ENCODE data around the gene GLCE. TPM values are rescaled to one million over a fixed set of nuclear protein-coding genes. Genes with fewer than 3 reads are reported as not detected.

Gene GLCE
- total and polyA plus RNA-seq, 11 donors, result 4.0 to 14.3 (median 8.4) TPM

DNA sequence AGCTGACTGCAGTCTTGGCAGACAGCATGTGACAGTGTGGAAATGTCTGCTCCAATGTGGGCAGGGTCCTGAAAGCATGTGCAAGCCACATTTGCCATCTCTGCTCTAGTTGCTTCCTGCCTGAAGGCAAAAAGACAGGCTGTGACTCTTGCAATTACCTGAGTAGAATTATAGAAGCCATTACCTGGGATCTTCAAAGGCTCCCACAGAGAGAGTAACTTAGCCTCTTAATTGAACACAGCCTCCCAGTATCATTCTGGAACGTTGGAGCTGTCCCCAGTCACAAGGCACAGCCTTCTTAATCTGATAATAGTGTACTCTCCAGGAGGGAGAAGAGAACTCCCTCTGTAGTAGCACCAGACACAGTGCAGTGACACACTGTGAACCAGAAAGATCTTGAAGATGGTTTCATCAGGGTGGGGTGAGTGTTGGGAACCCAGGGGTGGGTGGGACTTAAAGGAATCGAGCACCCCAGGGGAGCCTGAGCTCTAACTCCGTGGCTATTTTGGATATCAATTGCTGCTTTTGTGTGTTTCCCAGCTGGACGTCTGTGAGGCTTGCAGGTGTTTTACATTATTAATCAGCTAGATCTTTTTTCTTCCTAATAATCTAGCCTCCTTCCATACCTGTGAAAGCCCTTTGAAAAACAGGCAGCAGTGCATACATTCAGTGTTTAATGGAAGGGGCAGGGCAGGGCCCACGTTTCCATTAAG, 40.6 kb upstream of the GLCE start:
- no peak overlapping the region for H3K27ac ChIP-seq
- H3K4me3 ChIP-seq, result no peak overlapping the region
- H3K27me3 ChIP-seq, result peaks cover 0 to 6% (median 0%) of the 10 kb centered on the region in 9 donors
- no peaks in the 10 kb centered on the region for H3K4me1 ChIP-seq
- intact Hi-C loops (cut with DNase I), result no loop called here
- no peak for DNase-seq
- H3K9me3 ChIP-seq, result no peaks in the 10 kb centered on the region
- TF ChIP-seq POLR2A (IDR thresholded peaks at IDR 0.05) (no peak), CTCF (IDR thresholded peaks at IDR 0.05) (no peak)
- 61 to 70% (median 64%) methylated on average over 5 of the region's 5 CpGs for WGBS, 4 donors
- ATAC-seq, result no peak
- no peaks in the 10 kb centered on the region for H3K36me3 ChIP-seq

DNA sequence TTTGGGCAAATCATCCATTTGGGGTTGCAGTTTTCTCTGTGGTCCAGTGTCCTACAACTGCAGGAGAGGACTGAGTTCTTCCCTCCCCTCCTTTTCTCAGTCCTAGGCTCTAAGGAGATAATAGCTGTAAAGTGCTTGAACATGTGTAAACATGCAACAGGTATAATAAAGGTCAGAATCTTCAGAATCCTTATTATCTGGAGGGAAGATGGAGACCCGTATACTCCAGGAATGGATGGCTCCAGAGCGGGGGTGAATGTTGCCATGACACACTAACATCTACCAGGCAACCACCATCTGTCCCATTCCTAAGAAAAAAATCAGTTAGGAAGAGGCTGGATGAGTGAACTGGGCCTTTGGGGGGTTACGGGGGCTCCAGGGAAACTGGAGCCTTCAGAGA, 39.7 kb upstream of the GLCE start:
- intact Hi-C loops (cut with DNase I), result no loop called here
- no peaks in the 10 kb centered on the region for H3K9me3 ChIP-seq
- H3K27me3 ChIP-seq, result peaks cover 0 to 6% (median 0%) of the 10 kb centered on the region in 9 donors
- no peak for TF ChIP-seq CTCF (IDR thresholded peaks at IDR 0.05)
- no peak for TF ChIP-seq POLR2A (IDR thresholded peaks at IDR 0.05)
- ATAC-seq (no peak), DNase-seq (no peak)
- 97 to 98% (median 98%) methylated on average over 3 of the region's 3 CpGs for WGBS, 4 donors
- H3K4me3 ChIP-seq, result no peak overlapping the region
- H3K4me1 ChIP-seq, result peaks cover 0 to 5% (median 0%) of the 10 kb centered on the region in 12 donors
- no peaks in the 10 kb centered on the region for H3K36me3 ChIP-seq
- H3K27ac ChIP-seq, result no peak overlapping the region

- no peak overlapping the region for H3K4me3 ChIP-seq
- DNase-seq, result no peak
- peaks cover 0 to 6% (median 0%) of the 10 kb centered on the region in 9 donors for H3K27me3 ChIP-seq
- no peak for TF ChIP-seq CTCF (IDR thresholded peaks at IDR 0.05)
- TF ChIP-seq POLR2A (IDR thresholded peaks at IDR 0.05), result no peak
- no peak overlapping the region for H3K27ac ChIP-seq
- 94 to 97% (median 96%) methylated on average over 5 of the region's 5 CpGs for WGBS, 4 donors
- ATAC-seq, result no peak
- H3K9me3 ChIP-seq, result no peaks in the 10 kb centered on the region
- H3K36me3 ChIP-seq, result no peaks in the 10 kb centered on the region
- H3K4me1 ChIP-seq, result peaks cover 0 to 8% (median 0%) of the 10 kb centered on the region in 12 donors
- intact Hi-C loops (cut with DNase I), result no loop called here
Measured at GRCh38 chr15:69121198-69121828, 39.1 kb upstream of the GLCE start.

- Histone ChIP-seq H3K9me3 (no peaks in the 10 kb centered on the region), H3K27me3 (no peaks in the 10 kb centered on the region), H3K36me3 (no peaks in the 10 kb centered on the region), H3K27ac (peak overlapping the region in 1 of 12 donors; percentile 64), H3K4me1 (peaks cover 0 to 45% (median 6%) of the 10 kb centered on the region in 12 donors), H3K4me3 (no peak overlapping the region)
- 40 to 55% (median 49%) methylated on average over 8 of the region's 8 CpGs for WGBS, 4 donors
- intact Hi-C loops (cut with DNase I), result no loop called here
- TF ChIP-seq CTCF (IDR thresholded peaks at IDR 0.05), result no peak
- no peak for TF ChIP-seq POLR2A (IDR thresholded peaks at IDR 0.05)
- ATAC-seq (peak in 2 of 4 donors; percentile 9 to 54), DNase-seq (no peak)
Measured at GRCh38 chr15:69125236-69125635, 35.2 kb upstream of the GLCE start.

Measured in heart left ventricle (tissue), 16 donors.